Measurements from ENCODE around the gene ATP6V0C. TPM values are rescaled to one million over a fixed set of nuclear protein-coding genes. Genes with fewer than 3 reads are reported as not detected.
A peak's percentile ranks its signal among the peaks of the same experiment; 100 is the strongest.

Gene ATP6V0C
- total and polyA plus RNA-seq, 2 of the 13 experiments (the other 11 are each of a cell fraction or from before 2014, with no cell fraction given): 10.4 to 20.1 TPM

DNA sequence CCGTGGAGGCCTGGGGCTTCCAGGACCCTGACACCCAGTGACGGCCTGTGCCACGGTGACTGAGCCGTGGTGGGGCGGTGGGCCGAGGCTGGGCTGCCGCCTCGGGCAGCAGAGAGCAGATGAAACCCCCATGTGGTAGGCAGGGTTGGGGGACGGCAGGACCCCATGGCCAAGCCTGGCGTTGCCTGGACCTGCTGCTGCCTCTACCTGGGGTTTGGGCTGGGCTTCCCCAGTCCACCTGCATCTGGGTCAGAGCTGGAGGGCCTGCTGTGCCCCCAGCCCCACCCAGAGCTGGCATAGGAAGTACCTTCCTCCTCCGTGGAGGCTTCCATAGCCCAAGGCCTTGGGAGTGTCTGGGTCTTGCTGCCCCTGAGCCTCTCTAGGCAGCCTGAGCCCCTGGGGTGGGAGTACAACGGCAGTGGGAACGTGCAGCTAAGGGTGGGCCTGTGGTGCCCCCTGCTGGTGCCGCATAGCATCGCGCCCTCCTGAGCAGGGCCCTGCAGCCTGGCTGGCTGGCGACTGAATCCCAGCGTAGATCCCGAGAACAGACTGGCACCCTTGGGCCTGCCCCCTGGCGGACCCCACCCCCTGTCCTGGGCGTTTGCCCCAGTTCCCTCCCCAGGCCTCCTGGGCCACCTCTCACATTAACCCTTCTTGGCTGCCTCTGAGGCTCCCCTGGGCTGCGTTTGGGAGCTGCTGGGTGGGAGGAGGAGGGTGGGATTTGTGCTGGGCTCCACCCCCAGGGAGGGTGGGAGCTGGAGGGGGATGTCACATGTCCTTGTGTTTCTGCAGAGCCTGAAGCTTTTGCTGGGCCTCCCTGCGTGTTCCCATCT lies 12.6 kb upstream of the ATP6V0C start (continued):
- TF ChIP-seq, protein P1, sequence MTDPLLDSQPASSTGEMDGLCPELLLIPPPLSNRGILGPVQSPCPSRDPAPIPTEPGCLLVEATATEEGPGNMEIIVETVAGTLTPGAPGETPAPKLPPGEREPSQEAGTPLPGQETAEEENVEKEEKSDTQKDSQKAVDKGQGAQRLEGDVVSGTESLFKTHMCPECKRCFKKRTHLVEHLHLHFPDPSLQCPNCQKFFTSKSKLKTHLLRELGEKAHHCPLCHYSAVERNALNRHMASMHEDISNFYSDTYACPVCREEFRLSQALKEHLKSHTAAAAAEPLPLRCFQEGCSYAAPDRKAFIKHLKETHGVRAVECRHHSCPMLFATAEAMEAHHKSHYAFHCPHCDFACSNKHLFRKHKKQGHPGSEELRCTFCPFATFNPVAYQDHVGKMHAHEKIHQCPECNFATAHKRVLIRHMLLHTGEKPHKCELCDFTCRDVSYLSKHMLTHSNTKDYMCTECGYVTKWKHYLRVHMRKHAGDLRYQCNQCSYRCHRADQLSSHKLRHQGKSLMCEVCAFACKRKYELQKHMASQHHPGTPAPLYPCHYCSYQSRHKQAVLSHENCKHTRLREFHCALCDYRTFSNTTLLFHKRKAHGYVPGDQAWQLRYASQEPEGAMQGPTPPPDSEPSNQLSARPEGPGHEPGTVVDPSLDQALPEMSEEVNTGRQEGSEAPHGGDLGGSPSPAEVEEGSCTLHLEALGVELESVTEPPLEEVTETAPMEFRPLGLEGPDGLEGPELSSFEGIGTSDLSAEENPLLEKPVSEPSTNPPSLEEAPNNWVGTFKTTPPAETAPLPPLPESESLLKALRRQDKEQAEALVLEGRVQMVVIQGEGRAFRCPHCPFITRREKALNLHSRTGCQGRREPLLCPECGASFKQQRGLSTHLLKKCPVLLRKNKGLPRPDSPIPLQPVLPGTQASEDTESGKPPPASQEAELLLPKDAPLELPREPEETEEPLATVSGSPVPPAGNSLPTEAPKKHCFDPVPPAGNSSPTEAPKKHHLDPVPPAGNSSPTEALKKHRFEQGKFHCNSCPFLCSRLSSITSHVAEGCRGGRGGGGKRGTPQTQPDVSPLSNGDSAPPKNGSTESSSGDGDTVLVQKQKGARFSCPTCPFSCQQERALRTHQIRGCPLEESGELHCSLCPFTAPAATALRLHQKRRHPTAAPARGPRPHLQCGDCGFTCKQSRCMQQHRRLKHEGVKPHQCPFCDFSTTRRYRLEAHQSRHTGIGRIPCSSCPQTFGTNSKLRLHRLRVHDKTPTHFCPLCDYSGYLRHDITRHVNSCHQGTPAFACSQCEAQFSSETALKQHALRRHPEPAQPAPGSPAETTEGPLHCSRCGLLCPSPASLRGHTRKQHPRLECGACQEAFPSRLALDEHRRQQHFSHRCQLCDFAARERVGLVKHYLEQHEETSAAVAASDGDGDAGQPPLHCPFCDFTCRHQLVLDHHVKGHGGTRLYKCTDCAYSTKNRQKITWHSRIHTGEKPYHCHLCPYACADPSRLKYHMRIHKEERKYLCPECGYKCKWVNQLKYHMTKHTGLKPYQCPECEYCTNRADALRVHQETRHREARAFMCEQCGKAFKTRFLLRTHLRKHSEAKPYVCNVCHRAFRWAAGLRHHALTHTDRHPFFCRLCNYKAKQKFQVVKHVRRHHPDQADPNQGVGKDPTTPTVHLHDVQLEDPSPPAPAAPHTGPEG (CRISPR knock-in tag; IDR thresholded peaks at IDR 0.05): no peak
- TF ChIP-seq MAZ (IDR thresholded peaks at IDR 0.05; ENCODE audit: borderline replicate concordance, low read depth, low read length): no peak
- TF ChIP-seq MAZ (CRISPR knock-in tag; IDR thresholded peaks at IDR 0.05; ENCODE audit: low read depth): peak; percentile 67; the same call in 1 of the 2 replicates
- TF ChIP-seq ZNF331 (CRISPR knock-in tag; IDR thresholded peaks at IDR 0.05): peak; percentile 45; the same call in 1 of the 2 replicates
- TF ChIP-seq TBL1XR1 (IDR thresholded peaks at IDR 0.05; ENCODE audit: borderline replicate concordance, low read length, partially characterized antibody): no peak
- TF ChIP-seq NR1H2 (CRISPR knock-in tag; IDR thresholded peaks at IDR 0.05; ENCODE audit: borderline replicate concordance, low read depth): no peak
- no peak for TF ChIP-seq POLR2A (IDR thresholded peaks at IDR 0.05; ENCODE audit: insufficient read depth in 1 of 2, low read depth in 2 of 2, low read length in 2 of 2)
- TF ChIP-seq ZNF546 (CRISPR knock-in tag; conservative IDR thresholded peaks at IDR 0.05): 0 out of 2 replicates have a peak, but pooled peaks have one; percentile 58
- TF ChIP-seq HOXA9 (CRISPR knock-in tag; IDR thresholded peaks at IDR 0.05; ENCODE audit: borderline replicate concordance): no peak
- TF ChIP-seq, protein P2, sequence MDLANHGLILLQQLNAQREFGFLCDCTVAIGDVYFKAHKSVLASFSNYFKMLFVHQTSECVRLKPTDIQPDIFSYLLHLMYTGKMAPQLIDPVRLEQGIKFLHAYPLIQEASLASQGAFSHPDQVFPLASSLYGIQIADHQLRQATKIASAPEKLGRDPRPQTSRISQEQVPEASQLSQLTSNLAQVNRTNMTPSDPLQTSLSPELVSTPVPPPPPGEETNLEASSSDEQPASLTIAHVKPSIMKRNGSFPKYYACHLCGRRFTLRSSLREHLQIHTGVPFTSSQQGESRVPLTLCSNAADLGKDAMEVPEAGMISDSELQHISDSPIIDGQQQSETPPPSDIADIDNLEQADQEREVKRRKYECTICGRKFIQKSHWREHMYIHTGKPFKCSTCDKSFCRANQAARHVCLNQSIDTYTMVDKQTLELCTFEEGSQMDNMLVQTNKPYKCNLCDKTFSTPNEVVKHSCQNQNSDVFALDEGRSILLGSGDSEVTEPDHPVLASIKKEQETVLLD (CRISPR knock-in tag; IDR thresholded peaks at IDR 0.05; ENCODE audit: low read depth): no peak
- TF ChIP-seq, protein P3, sequence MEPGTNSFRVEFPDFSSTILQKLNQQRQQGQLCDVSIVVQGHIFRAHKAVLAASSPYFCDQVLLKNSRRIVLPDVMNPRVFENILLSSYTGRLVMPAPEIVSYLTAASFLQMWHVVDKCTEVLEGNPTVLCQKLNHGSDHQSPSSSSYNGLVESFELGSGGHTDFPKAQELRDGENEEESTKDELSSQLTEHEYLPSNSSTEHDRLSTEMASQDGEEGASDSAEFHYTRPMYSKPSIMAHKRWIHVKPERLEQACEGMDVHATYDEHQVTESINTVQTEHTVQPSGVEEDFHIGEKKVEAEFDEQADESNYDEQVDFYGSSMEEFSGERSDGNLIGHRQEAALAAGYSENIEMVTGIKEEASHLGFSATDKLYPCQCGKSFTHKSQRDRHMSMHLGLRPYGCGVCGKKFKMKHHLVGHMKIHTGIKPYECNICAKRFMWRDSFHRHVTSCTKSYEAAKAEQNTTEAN (CRISPR knock-in tag; conservative IDR thresholded peaks at IDR 0.05): no peak
- TF ChIP-seq STAT5B (CRISPR knock-in tag; IDR thresholded peaks at IDR 0.05): no peak
- TF ChIP-seq, protein P4, sequence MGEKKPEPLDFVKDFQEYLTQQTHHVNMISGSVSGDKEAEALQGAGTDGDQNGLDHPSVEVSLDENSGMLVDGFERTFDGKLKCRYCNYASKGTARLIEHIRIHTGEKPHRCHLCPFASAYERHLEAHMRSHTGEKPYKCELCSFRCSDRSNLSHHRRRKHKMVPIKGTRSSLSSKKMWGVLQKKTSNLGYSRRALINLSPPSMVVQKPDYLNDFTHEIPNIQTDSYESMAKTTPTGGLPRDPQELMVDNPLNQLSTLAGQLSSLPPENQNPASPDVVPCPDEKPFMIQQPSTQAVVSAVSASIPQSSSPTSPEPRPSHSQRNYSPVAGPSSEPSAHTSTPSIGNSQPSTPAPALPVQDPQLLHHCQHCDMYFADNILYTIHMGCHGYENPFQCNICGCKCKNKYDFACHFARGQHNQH (CRISPR knock-in tag; IDR thresholded peaks at IDR 0.05): no peak; the same call in 1 of the 2 replicates
- no peak for TF ChIP-seq ZNF614 (CRISPR knock-in tag; IDR thresholded peaks at IDR 0.05; ENCODE audit: borderline replicate concordance)
- no peak for TF ChIP-seq RFX1 (IDR thresholded peaks at IDR 0.05)
- TF ChIP-seq HOXD1 (CRISPR knock-in tag; IDR thresholded peaks at IDR 0.05): no peak
- peak; percentile 98 for TF ChIP-seq STAG1 (CRISPR knock-in tag; IDR thresholded peaks at IDR 0.05)
- no peak for TF ChIP-seq ZNF101 (CRISPR knock-in tag; IDR thresholded peaks at IDR 0.05; ENCODE audit: borderline replicate concordance, low read depth)
- no peak for TF ChIP-seq MBNL3 (CRISPR knock-in tag; conservative IDR thresholded peaks at IDR 0.05)
- no peak for TF ChIP-seq ZNF776 (CRISPR knock-in tag; IDR thresholded peaks at IDR 0.05)
- no peak for TF ChIP-seq SP5 (CRISPR knock-in tag; IDR thresholded peaks at IDR 0.05; ENCODE audit: borderline replicate concordance, low read depth)
